HL-60 (cell line): ENCODE results near the gene CCL17.

Experiments
- DNase-seq, 2 experiments: peaks; one replicate each; pipeline ENCODE4 v3.0.0-alpha.2; 2010 to 2020; ENCODE audit warnings: low read depth in 1 of 2, low spot score in 1 of 2
- H3K27ac ChIP-seq: fragments of 250-450 bp; sonication (Bioruptor Pico); replicated peaks from 2 replicates; pipeline ENCODE4 v1.5.1; 2020; ENCODE audit warnings: mild to moderate bottlenecking, moderate library complexity
- H3K27me3 ChIP-seq: fragments of 250-450 bp; sonication (Bioruptor Pico); 2 replicates; pipeline ENCODE4 v1.5.1; 2021; ENCODE audit warnings: mild to moderate bottlenecking, moderate library complexity; ENCODE audit not compliant: insufficient read depth, poor library complexity, severe bottlenecking
- H3K4me3 ChIP-seq: replicated peaks from 2 replicates; pipeline ENCODE4 v1.5.1; 2011; ENCODE audit warnings: mild to moderate bottlenecking, control low read depth, low read length; ENCODE audit not compliant: insufficient read depth
- CTCF ChIP-seq: IDR thresholded peaks from one replicate; pipeline ENCODE4 v1.5.1; 2011; ENCODE audit warnings: low read length, control low read depth, inconsistent platforms; ENCODE audit not compliant: insufficient read depth
- GABPA ChIP-seq: IDR thresholded peaks from 2 replicates; pipeline ENCODE4 v1.6.1; 2012; ENCODE audit warnings: low read depth
- POLR2AphosphoS5 ChIP-seq: IDR thresholded peaks from 2 replicates; pipeline ENCODE4 v1.6.1; 2012; ENCODE audit warnings: low read depth
- REST ChIP-seq: IDR thresholded peaks from 2 replicates; pipeline ENCODE4 v1.6.1; 2012; ENCODE audit warnings: low read depth; ENCODE audit not compliant: insufficient replicate concordance
- SPI1 ChIP-seq: IDR thresholded peaks from 2 replicates; pipeline ENCODE4 v1.6.1; 2012; ENCODE audit warnings: low read depth, mild to moderate bottlenecking, borderline replicate concordance

CCL17 gene

DNA sequence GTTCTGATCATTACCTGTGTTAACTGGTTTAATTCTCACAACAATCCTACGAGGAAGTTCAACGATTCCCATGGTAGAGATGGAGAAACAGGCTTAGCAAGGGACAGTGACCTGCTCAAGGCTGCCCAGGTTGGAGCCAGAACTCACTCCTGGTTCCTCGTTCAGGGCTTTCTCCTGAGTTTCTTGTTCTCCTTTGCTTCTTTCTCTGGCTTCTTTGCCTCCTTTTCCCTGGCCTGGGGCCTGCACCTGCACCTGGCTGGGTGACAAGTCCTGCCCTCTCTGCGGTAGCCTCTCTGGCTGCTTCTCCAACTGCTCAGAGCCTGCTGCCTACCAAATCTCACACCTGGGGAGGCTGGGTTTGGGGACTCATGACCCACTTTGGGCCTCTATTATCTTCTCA is 43.2 kb upstream of the CCL17 start:
- peaks cover 3% of the 10 kb centered on the region for H3K27me3 ChIP-seq
- TF ChIP-seq REST = no peak
- no peak for TF ChIP-seq GABPA
- no peak for TF ChIP-seq POLR2AphosphoS5
- TF ChIP-seq CTCF = no peak
- TF ChIP-seq SPI1 = no peak
- no peak overlapping the region for H3K4me3 ChIP-seq
- no peak for DNase-seq
- no peak overlapping the region for H3K27ac ChIP-seq

DNA sequence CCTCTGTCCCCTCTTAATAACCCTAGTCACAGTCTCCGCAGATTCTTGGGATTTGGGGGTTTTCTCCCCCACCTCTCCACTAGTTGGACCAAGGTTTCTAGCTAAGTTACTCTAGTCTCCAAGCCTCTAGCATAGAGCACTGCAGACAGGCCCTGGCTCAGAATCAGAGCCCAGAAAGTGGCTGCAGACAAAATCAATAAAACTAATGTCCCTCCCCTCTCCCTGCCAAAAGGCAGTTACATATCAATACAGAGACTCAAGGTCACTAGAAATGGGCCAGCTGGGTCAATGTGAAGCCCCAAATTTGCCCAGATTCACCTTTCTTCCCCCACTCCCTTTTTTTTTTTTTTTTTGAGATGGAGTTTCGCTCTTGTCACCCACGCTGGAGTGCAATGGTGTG is 40.4 kb upstream of the CCL17 start:
- Histone ChIP-seq H3K27me3 (peaks cover 3% of the 10 kb centered on the region), H3K4me3 (no peak overlapping the region), H3K27ac (no peak overlapping the region)
- DNase-seq = no peak
- no peak for TF ChIP-seq CTCF
- no peak for TF ChIP-seq GABPA
- no peak for TF ChIP-seq REST
- no peak for TF ChIP-seq POLR2AphosphoS5
- no peak for TF ChIP-seq SPI1

GRCh38 chr16:57366544-57367040 is 38.0 kb upstream of the CCL17 start:
- H3K27me3 ChIP-seq = peaks cover 3% of the 10 kb centered on the region
- TF ChIP-seq GABPA (no peak), CTCF (no peak), POLR2AphosphoS5 (no peak), REST (no peak), SPI1 (no peak)
- no peak overlapping the region for H3K4me3 ChIP-seq
- no peak overlapping the region for H3K27ac ChIP-seq
- DNase-seq = no peak
